H9 (cell line): Measurements from ENCODE around the gene IER3. TPM values are rescaled to one million over a fixed set of nuclear protein-coding genes. Genes with fewer than 3 reads are reported as not detected.
A peak's percentile ranks its signal among the peaks of the same experiment; 100 is the strongest.

Source experiments
- DNase-seq: peaks from one replicate; pipeline ENCODE4 v3.0.0-alpha.2; 2017
- H2AFZ ChIP-seq: one replicate; pipeline ENCODE4 v1.6.1; 2013; ENCODE audit warnings: mild to moderate bottlenecking, low read length, control low read depth, moderate library complexity
- H2AK5ac ChIP-seq: 2 replicates; pipeline ENCODE4 v1.6.1; 2013; ENCODE audit warnings: low read length, control low read depth, mixed read lengths; ENCODE audit not compliant: insufficient read length
- H2BK120ac ChIP-seq: one replicate; pipeline ENCODE4 v1.6.1; 2013; ENCODE audit warnings: low read depth, mild to moderate bottlenecking, low read length, control low read depth, inconsistent platforms; ENCODE audit not compliant: poor library complexity, severe bottlenecking
- H2BK12ac ChIP-seq: 2 replicates; pipeline ENCODE4 v1.6.1; 2013; ENCODE audit warnings: low read length, control low read depth, mixed read lengths, low read depth; ENCODE audit not compliant: insufficient read length
- H2BK15ac ChIP-seq: 2 replicates; pipeline ENCODE4 v1.6.1; 2013; ENCODE audit warnings: low read depth, low read length, control low read depth
- H2BK20ac ChIP-seq: one replicate; pipeline ENCODE4 v1.6.1; 2013; ENCODE audit warnings: low read depth, mild to moderate bottlenecking, low read length, control low read depth, inconsistent platforms; ENCODE audit not compliant: poor library complexity, severe bottlenecking
- H2BK5ac ChIP-seq: 2 replicates; pipeline ENCODE4 v1.6.1; 2013; ENCODE audit warnings: low read length, control low read depth, mixed read lengths; ENCODE audit not compliant: insufficient read length
- H3K14ac ChIP-seq: 2 replicates; pipeline ENCODE4 v1.6.1; 2013; ENCODE audit warnings: low read length, control low read depth; ENCODE audit not compliant: insufficient read depth
- H3K18ac ChIP-seq: 2 replicates; pipeline ENCODE4 v1.6.1; 2013; ENCODE audit warnings: low read depth, mild to moderate bottlenecking, mixed read lengths, low read length, control low read depth; ENCODE audit not compliant: insufficient read length
- H3K23ac ChIP-seq: 2 replicates; pipeline ENCODE4 v1.6.1; 2013; ENCODE audit warnings: low read length, control low read depth, mixed read lengths, low read depth; ENCODE audit not compliant: insufficient read length
- H3K23me2 ChIP-seq: 2 replicates; pipeline ENCODE4 v1.6.1; 2013; ENCODE audit warnings: low read depth, mild to moderate bottlenecking, mixed read lengths, low read length, control low read depth; ENCODE audit not compliant: insufficient read length, poor library complexity, severe bottlenecking
- H3K27ac ChIP-seq: 2 replicates; pipeline ENCODE4 v1.5.1; 2013; ENCODE audit warnings: low read length, control low read depth, mixed read lengths, low read depth; ENCODE audit not compliant: insufficient read length
- H3K27me3 ChIP-seq: 2 replicates; pipeline ENCODE4 v1.6.1; 2013; ENCODE audit warnings: low read length, control low read depth, inconsistent platforms; ENCODE audit not compliant: insufficient read depth
- H3K4ac ChIP-seq: 2 replicates; pipeline ENCODE4 v1.6.1; 2013; ENCODE audit warnings: low read depth, mild to moderate bottlenecking, control low read depth, inconsistent platforms, low read length, moderate library complexity
- H3K4me1 ChIP-seq: 2 replicates; pipeline ENCODE4 v1.6.1; 2013; ENCODE audit warnings: low read length, control low read depth, inconsistent platforms; ENCODE audit not compliant: insufficient read depth
- H3K4me2 ChIP-seq: 2 replicates; pipeline ENCODE4 v1.6.1; 2013; ENCODE audit warnings: low read length, control low read depth, mixed read lengths; ENCODE audit not compliant: insufficient read length, insufficient read depth
- H3K56ac ChIP-seq: 2 replicates; pipeline ENCODE4 v1.6.1; 2013; ENCODE audit warnings: low read depth, mild to moderate bottlenecking, mixed read lengths, low read length, control low read depth; ENCODE audit not compliant: insufficient read length
- H3K79me1 ChIP-seq: 2 replicates; pipeline ENCODE4 v1.6.1; 2013; ENCODE audit warnings: low read depth, mild to moderate bottlenecking, moderate library complexity, low read length, control low read depth, inconsistent platforms; ENCODE audit not compliant: insufficient read depth, poor library complexity, severe bottlenecking
- H3K79me2 ChIP-seq: 2 replicates; pipeline ENCODE4 v1.6.1; 2013; ENCODE audit warnings: low read length, control low read depth, inconsistent platforms; ENCODE audit not compliant: insufficient read depth
- H3K9ac ChIP-seq: 2 replicates; pipeline ENCODE4 v1.6.1; 2013; ENCODE audit warnings: low read length, control low read depth, mixed read lengths; ENCODE audit not compliant: insufficient read length; ENCODE audit errors: extremely low read depth
- H3K9me3 ChIP-seq: one replicate; pipeline ENCODE4 v1.6.1; 2013; ENCODE audit warnings: low read depth, low read length, inconsistent platforms; ENCODE audit not compliant: control insufficient read depth
- H3T11ph ChIP-seq: one replicate; pipeline ENCODE4 v1.6.1; 2013; ENCODE audit warnings: mild to moderate bottlenecking, low read length, control low read depth, inconsistent platforms
- H4K20me1 ChIP-seq: one replicate; pipeline ENCODE4 v1.6.1; 2013; ENCODE audit not compliant: control insufficient read depth, insufficient read length, insufficient read depth
- H4K5ac ChIP-seq: 2 replicates; pipeline ENCODE4 v1.6.1; 2013; ENCODE audit warnings: low read depth, mild to moderate bottlenecking, mixed read lengths, low read length, control low read depth; ENCODE audit not compliant: insufficient read length
- H4K8ac ChIP-seq: replicated peaks from 2 replicates; pipeline ENCODE4 v1.6.1; 2013; ENCODE audit warnings: low read length, control low read depth, mixed read lengths, low read depth; ENCODE audit not compliant: insufficient read length
- H4K91ac ChIP-seq: 2 replicates; pipeline ENCODE4 v1.6.1; 2013; ENCODE audit warnings: low read depth, mild to moderate bottlenecking, moderate library complexity, mixed read lengths, low read length, control low read depth; ENCODE audit not compliant: insufficient read length
- H3K27ac Mint-ChIP-seq, 3 experiments: 2 replicates in 2 of 3; 3 replicates in 1 of 3; pipeline ENCODE4 v1.8.0; 2020 to 2021; ENCODE audit warnings: mixed read lengths in 3 of 3, mild to moderate bottlenecking in 1 of 3, moderate library complexity in 1 of 3
- H3K27me3 Mint-ChIP-seq: 2 replicates; pipeline ENCODE4 v1.8.0; 2021; ENCODE audit warnings: low read depth, mild to moderate bottlenecking, moderate library complexity, mixed read lengths
- H3K36me3 Mint-ChIP-seq, 3 experiments: 2 replicates in 2 of 3; 3 replicates in 1 of 3; pipeline ENCODE4 v1.8.0; 2020 to 2021; ENCODE audit warnings: low read depth in 3 of 3, mixed read lengths in 3 of 3; ENCODE audit not compliant: insufficient read depth in 1 of 3
- H3K4me1 Mint-ChIP-seq, 2 experiments: 2 replicates each; pipeline ENCODE4 v1.8.0; 2020; ENCODE audit warnings: mixed read lengths in 2 of 2
- H3K4me3 Mint-ChIP-seq, 2 experiments: 2 replicates in 1 of 2; 3 replicates in 1 of 2; pipeline ENCODE4 v1.8.0; 2020 to 2021; ENCODE audit warnings: mild to moderate bottlenecking in 2 of 2, mixed read lengths in 2 of 2, moderate library complexity in 1 of 2
- H3K9me3 Mint-ChIP-seq, 2 experiments: 2 replicates in 1 of 2; 3 replicates in 1 of 2; pipeline ENCODE4 v1.8.0; 2020; ENCODE audit warnings: mild to moderate bottlenecking in 2 of 2, mixed read lengths in 2 of 2, moderate library complexity in 1 of 2
- CTCF ChIP-seq: fragments of 200-600 bp; sonication (generic); conservative IDR thresholded peaks from 3 replicates; pipeline ENCODE4 v1.8.0; 2021; ENCODE audit warnings: antibody characterized with exemption, mild to moderate bottlenecking
- WGBS: extraction: QIAGEN DNeasy Blood & Tissue Kit; methylation state at CpG from one replicate; pipeline ENCODE4 v1.1.7; 2013; ENCODE audit warnings: missing lambda C conversion rate, low lambda C conversion rate, mixed read lengths; ENCODE audit not compliant: insufficient read length; ENCODE audit errors: extremely low coverage; 5-methylcytosine and 5-hydroxymethylcytosine counted together
- total RNA-seq: library from RNA; stranded (reverse); gene quantifications from 2 replicates; pipeline ENCODE4 v1.2.1, GENCODE V29; 2021

Gene IER3
- total RNA-seq, 1 experiment from 2014 or later: 43.5 TPM

DNA sequence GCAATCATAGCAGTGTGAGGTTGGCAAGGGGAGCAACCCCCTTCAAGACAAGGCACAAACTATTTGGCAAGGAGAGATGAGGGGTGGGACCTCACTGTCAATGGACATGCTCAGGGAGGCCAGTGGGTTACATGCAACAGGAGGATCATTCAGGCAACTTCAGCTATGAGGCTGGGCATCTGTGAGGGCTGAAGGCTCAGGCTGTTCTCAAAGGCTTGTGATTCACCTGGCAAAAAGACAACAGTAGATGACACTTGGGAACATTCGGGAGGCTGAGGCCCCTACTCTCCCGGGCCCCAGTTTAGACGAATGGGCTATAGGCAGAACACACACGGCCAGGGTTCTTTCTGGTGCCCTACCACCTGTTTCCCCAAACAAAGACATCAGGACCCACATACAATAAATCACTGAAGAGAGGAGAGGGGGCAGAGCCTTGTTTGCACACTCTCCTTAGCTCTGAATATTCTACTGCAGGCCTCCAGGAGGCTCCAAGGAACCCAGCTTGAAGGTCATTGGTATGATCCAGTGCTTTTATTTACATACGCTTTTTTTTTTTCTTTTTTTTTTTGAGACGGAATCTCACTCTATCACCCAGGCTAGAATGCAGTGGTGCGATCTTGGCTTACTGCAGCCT is 16.3 kb downstream of the IER3 start:
- H3K27ac ChIP-seq: no peak overlapping the region
- H3K27ac Mint-ChIP-seq: peak overlapping the region; percentile 32 to 78 (median 73); a peak in 4 of 7 replicates

More for the DNA sequence above, 16.3 kb downstream of the IER3 start:
- no peak; the same call in 2 of the 3 replicates for TF ChIP-seq CTCF
- Histone ChIP-seq H3K79me1 (no peaks in the 10 kb centered on the region), H4K20me1 (no peaks in the 10 kb centered on the region), H3K79me2 (no peaks in the 10 kb centered on the region; the same call in 1 of the 2 replicates), H2AK5ac (no peak overlapping the region), H3K4me1 (no peaks in the 10 kb centered on the region), H4K5ac (no peak overlapping the region), H3K23me2 (no peaks in the 10 kb centered on the region), H3K14ac (no peak overlapping the region), H2AFZ (no peak overlapping the region), H3K9ac (no peak overlapping the region), H3K18ac (no peak overlapping the region), H2BK15ac (no peak overlapping the region), H3K4ac (no peak overlapping the region), H2BK5ac (no peak overlapping the region), H3K27me3 (no peaks in the 10 kb centered on the region), H2BK120ac (no peak overlapping the region), H2BK12ac (no peak overlapping the region), H3K56ac (no peak overlapping the region), H2BK20ac (no peak overlapping the region), H3T11ph (no peak overlapping the region), H4K8ac (no peak overlapping the region), H4K91ac (no peak overlapping the region), H3K9me3 (no peaks in the 10 kb centered on the region), H3K4me2 (no peak overlapping the region), H3K23ac (no peak overlapping the region)
- H3K36me3 Mint-ChIP-seq: peaks cover 35 to 80% (median 50%) of the 10 kb centered on the region in 3 experiments
- no peaks in the 10 kb centered on the region for H3K9me3 Mint-ChIP-seq
- DNase-seq: no peak
- peaks cover 5% of the 10 kb centered on the region; the same call in 1 of the 2 replicates for H3K27me3 Mint-ChIP-seq
- H3K4me3 Mint-ChIP-seq: no peak overlapping the region; a peak in 1 of 5 replicates
- peaks cover 14 to 23% of the 10 kb centered on the region in 2 experiments for H3K4me1 Mint-ChIP-seq
- WGBS: no CpG with 5 or more reads among the region's 7 CpGs
